Measurements from ENCODE around the gene SCAMP5. TPM values are rescaled to one million over a fixed set of nuclear protein-coding genes. Genes with fewer than 3 reads are reported as not detected.

SCAMP5 gene
- total RNA-seq, 2 donors from 2014 or later, result 6.1 to 24.4 TPM

DNA sequence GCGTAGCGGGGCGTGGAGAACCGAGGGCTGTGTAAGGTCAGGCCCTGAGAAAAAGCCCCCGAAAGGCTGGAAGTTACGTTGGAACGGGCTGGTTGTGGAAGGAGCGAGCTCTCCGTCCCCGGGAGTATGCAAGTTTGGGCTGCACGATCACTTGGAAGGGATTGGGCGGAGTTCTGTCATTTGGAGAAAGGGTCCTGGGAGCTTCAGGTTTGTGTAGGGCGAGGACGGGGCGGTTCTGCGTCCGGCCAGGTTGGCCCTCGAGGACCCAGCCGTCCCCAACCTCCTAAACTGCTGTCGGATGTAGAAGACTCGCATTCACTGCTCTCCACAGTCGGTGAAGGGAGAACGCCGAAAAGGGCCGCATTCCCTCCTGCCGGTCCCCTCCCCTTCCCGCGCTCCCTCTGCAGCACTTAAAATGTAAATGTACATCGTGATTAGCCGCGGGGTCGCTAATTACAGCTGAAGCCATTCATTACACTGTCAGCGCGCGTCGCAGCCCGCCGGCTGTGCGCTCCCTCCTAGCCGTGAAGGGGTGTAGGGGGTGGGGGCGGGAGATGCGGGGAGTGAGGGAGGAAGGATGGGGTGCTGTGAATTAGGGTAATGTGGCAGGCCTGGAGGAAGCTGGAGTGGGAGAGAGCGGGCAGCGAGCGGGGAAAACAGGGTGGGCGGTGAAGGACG is 36.3 kb upstream of the SCAMP5 start:
- Histone ChIP-seq H3K27ac (no peak overlapping the region), H3K36me3 (no peaks in the 10 kb centered on the region), H3K9me3 (no peaks in the 10 kb centered on the region), H3K4me1 (replicated peaks) (peaks cover 9% of the 10 kb centered on the region), H3K4me3 (peak overlapping the region; percentile 15 to 45), H3K27me3 (replicated peaks; ENCODE audit: insufficient read depth) (no peaks in the 10 kb centered on the region)
- intact Hi-C loops (cut with DNase I), result loop anchor here (5.0 to 10.0 kb wide), 2 partner anchors 243 to 584 kb away; partner anchors contain the start of gene C15orf39
- no peak for DNase-seq (ENCODE audit: low spot score)
- TF ChIP-seq, protein P1, sequence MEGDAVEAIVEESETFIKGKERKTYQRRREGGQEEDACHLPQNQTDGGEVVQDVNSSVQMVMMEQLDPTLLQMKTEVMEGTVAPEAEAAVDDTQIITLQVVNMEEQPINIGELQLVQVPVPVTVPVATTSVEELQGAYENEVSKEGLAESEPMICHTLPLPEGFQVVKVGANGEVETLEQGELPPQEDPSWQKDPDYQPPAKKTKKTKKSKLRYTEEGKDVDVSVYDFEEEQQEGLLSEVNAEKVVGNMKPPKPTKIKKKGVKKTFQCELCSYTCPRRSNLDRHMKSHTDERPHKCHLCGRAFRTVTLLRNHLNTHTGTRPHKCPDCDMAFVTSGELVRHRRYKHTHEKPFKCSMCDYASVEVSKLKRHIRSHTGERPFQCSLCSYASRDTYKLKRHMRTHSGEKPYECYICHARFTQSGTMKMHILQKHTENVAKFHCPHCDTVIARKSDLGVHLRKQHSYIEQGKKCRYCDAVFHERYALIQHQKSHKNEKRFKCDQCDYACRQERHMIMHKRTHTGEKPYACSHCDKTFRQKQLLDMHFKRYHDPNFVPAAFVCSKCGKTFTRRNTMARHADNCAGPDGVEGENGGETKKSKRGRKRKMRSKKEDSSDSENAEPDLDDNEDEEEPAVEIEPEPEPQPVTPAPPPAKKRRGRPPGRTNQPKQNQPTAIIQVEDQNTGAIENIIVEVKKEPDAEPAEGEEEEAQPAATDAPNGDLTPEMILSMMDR (IDR thresholded peaks at IDR 0.05), result no peak
- no peak for TF ChIP-seq POLR2AphosphoS5 (IDR thresholded peaks at IDR 0.05)
- TF ChIP-seq POLR2A (IDR thresholded peaks at IDR 0.05), result no peak
- 4% methylated on average over 47 of the region's 47 CpGs for WGBS

DNA sequence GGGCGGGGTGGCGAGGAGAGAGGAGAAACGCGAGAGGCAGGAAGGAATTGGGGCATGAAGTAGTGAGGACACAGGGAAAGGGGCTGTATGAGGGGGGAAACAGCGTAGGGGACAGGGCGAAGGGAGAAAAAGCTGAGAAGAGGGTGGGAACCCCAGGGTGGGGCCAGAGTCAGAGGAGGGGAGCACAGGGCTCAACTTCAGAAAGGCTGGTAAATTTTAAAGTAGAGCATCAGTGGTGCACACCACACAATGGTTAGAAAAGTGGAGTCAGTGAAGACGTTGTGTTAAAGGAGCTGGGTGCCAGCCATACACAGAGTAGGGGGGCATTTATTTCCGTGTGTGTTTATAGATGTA is 35.8 kb upstream of the SCAMP5 start:
- H3K27me3 ChIP-seq (replicated peaks; ENCODE audit: insufficient read depth), result no peaks in the 10 kb centered on the region
- no peak overlapping the region for H3K4me3 ChIP-seq
- TF ChIP-seq, protein P1 (IDR thresholded peaks at IDR 0.05), result no peak
- no peak for TF ChIP-seq POLR2A (IDR thresholded peaks at IDR 0.05)
- TF ChIP-seq POLR2AphosphoS5 (IDR thresholded peaks at IDR 0.05), result no peak
- intact Hi-C loops (cut with DNase I), result loop anchor here (5.0 to 10.0 kb wide), 2 partner anchors 243 to 585 kb away; partner anchors contain the start of gene C15orf39
- H3K9me3 ChIP-seq, result no peaks in the 10 kb centered on the region
- 15% methylated on average over 8 of the region's 8 CpGs for WGBS
- no peaks in the 10 kb centered on the region for H3K36me3 ChIP-seq
- no peak for DNase-seq (ENCODE audit: low spot score)
- H3K4me1 ChIP-seq (replicated peaks), result peaks cover 9% of the 10 kb centered on the region
- H3K27ac ChIP-seq, result no peak overlapping the region

DNA sequence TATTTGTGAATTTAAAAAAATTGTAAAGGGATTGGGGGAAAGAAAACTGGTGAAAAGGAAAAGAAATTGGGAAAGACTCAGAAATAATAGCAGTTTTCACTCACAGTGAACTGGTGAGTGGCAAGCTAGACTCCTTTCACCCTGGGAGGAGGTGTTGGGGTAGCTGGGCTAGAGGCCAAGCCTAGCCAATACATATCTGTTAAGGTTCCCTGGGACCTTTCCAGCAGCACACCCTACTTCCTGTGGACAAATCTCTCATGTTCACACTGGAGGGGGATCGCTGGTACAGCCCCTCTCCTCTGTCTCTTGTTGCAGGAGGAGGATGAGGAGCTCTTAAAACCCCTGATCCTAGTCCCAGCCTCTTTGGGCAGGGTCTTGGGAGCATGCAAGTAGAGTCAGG is 35.1 kb upstream of the SCAMP5 start:
- Histone ChIP-seq H3K4me3 (no peak overlapping the region), H3K36me3 (no peaks in the 10 kb centered on the region), H3K27me3 (replicated peaks; ENCODE audit: insufficient read depth) (no peaks in the 10 kb centered on the region), H3K27ac (no peak overlapping the region), H3K9me3 (no peaks in the 10 kb centered on the region), H3K4me1 (replicated peaks) (peaks cover 9% of the 10 kb centered on the region)
- TF ChIP-seq POLR2AphosphoS5 (IDR thresholded peaks at IDR 0.05) (no peak), POLR2A (IDR thresholded peaks at IDR 0.05) (no peak)
- TF ChIP-seq, protein P1 (IDR thresholded peaks at IDR 0.05), result no peak
- intact Hi-C loops (cut with DNase I), result no loop called here
- no peak for DNase-seq (ENCODE audit: low spot score)
- WGBS, result 64% methylated on average over 1 of the region's 1 CpG

DNA sequence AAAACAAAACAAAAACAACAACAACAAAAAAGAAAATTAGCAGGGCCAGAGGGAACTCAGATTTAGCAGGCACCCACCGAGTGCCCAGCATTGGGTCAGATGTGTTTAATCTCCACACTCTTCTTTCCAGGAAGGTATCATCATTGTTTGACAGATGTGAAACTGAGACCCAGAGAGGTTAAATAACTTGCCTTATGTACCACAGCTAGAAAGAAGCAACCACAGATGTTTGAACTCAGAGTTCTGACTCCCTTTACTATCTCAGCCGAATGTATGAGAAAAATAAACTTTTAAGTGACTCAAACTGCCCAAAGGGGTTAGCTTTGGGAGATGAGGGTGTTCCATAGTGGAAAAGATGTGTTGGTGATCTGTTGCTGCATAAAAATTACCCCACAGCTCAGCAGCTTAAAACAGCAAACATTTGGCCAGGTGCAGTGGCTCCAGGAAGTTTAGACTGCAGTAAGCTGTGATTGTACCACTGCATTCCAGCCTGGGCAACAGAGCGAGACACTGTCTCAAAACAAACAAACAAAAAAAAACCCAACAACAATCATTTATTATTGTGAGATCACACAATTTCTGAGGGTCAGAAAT is 34.3 kb upstream of the SCAMP5 start:
- H3K27ac ChIP-seq, result no peak overlapping the region
- no peak for DNase-seq (ENCODE audit: low spot score)
- no peaks in the 10 kb centered on the region for H3K9me3 ChIP-seq
- H3K4me1 ChIP-seq (replicated peaks), result peaks cover 9% of the 10 kb centered on the region
- H3K36me3 ChIP-seq, result no peaks in the 10 kb centered on the region
- 51% methylated on average over 3 of the region's 3 CpGs for WGBS
- TF ChIP-seq POLR2A (IDR thresholded peaks at IDR 0.05), result no peak
- TF ChIP-seq POLR2AphosphoS5 (IDR thresholded peaks at IDR 0.05), result no peak
- TF ChIP-seq, protein P1 (IDR thresholded peaks at IDR 0.05), result no peak
- intact Hi-C loops (cut with DNase I), result no loop called here
- no peaks in the 10 kb centered on the region for H3K27me3 ChIP-seq (replicated peaks; ENCODE audit: insufficient read depth)
- no peak overlapping the region for H3K4me3 ChIP-seq

DNA sequence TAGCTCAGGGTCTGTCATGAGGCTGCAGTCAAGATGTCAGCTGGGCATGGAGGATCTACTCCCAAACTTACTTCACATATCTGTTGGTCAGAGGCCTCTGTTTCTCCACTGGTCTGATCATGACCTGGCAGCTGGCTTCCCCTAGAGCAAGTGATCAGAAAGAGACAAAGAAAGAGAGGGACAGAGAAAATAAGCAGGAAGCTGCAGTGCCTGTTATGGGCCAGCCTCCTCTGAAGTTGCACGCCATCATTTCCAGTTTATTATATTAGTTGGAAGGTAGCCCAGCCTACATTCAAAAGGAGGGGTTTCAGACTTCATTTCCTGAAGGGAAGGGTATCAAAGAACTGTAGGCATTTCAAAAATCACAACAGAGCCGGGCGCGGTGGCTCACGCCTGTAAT is 33.7 kb upstream of the SCAMP5 start:
- no peak for TF ChIP-seq POLR2AphosphoS5 (IDR thresholded peaks at IDR 0.05)
- H3K27ac ChIP-seq, result no peak overlapping the region
- WGBS, result 56% methylated on average over 5 of the region's 5 CpGs
- peaks cover 9% of the 10 kb centered on the region for H3K4me1 ChIP-seq (replicated peaks)
- no peaks in the 10 kb centered on the region for H3K36me3 ChIP-seq
- H3K4me3 ChIP-seq, result no peak overlapping the region
- no peaks in the 10 kb centered on the region for H3K27me3 ChIP-seq (replicated peaks; ENCODE audit: insufficient read depth)
- no peak for DNase-seq (ENCODE audit: low spot score)
- intact Hi-C loops (cut with DNase I), result no loop called here
- no peaks in the 10 kb centered on the region for H3K9me3 ChIP-seq
